Smooth muscle cell (in vitro differentiated cells): ENCODE measurements around the gene KRT6B. TPM values are rescaled to one million over a fixed set of nuclear protein-coding genes. Genes with fewer than 3 reads are reported as not detected.
"Not testable (repeated sequence)": the region's sequence is repeated elsewhere in the genome, so short reads cannot be mapped to it uniquely, and the experiment has no call there.

Experiments
- DNase-seq: peaks from one replicate; lab custom pipeline; 2025; ENCODE audit not compliant: unreplicated experiment; lab: John Stamatoyannopoulos, UW
- H2AFZ ChIP-seq: fragments of 200-600 bp; sonication (generic); 2 replicates; pipeline ENCODE4 v1.6.0; 2016; ENCODE audit warnings: antibody characterized with exemption, low read depth, mild to moderate bottlenecking
- H3F3A ChIP-seq: fragments of 200-600 bp; sonication (generic); 2 replicates; pipeline ENCODE4 v1.6.0; 2017; ENCODE audit warnings: antibody characterized with exemption, low read depth
- H3K27ac ChIP-seq: fragments of 200-600 bp; sonication (generic); 2 replicates; pipeline ENCODE4 v1.5.1; 2016; ENCODE audit warnings: low read depth, mild to moderate bottlenecking
- H3K27me3 ChIP-seq: fragments of 200-600 bp; sonication (generic); 2 replicates; pipeline ENCODE4 v1.6.1; 2016; ENCODE audit warnings: low read depth, mild to moderate bottlenecking
- H3K36me3 ChIP-seq: fragments of 200-600 bp; sonication (generic); 2 replicates; pipeline ENCODE4 v1.5.1; 2016; ENCODE audit warnings: low read depth
- H3K4me1 ChIP-seq: fragments of 200-600 bp; sonication (generic); 2 replicates; pipeline ENCODE4 v1.5.1; 2016; ENCODE audit warnings: low read depth
- H3K4me2 ChIP-seq: fragments of 200-600 bp; sonication (generic); 2 replicates; pipeline ENCODE4 v1.6.0; 2016; ENCODE audit warnings: mild to moderate bottlenecking
- H3K4me3 ChIP-seq: fragments of 200-600 bp; sonication (generic); 2 replicates; pipeline ENCODE4 v1.5.1; 2016; ENCODE audit warnings: mild to moderate bottlenecking
- H3K79me2 ChIP-seq: fragments of 200-600 bp; sonication (generic); 2 replicates; pipeline ENCODE4 v1.6.0; 2016; ENCODE audit warnings: low read depth, mild to moderate bottlenecking
- H3K9ac ChIP-seq: fragments of 200-600 bp; sonication (generic); 2 replicates; pipeline ENCODE4 v1.6.0; 2016; ENCODE audit warnings: low read depth
- H3K9me3 ChIP-seq: fragments of 200-600 bp; sonication (generic); replicated peaks from 2 replicates; pipeline ENCODE4 v1.5.1; 2016; ENCODE audit warnings: low read depth
- H4K20me1 ChIP-seq: fragments of 200-600 bp; sonication (generic); 2 replicates; pipeline ENCODE4 v1.6.0; 2016; ENCODE audit warnings: low read depth
- CTCF ChIP-seq: fragments of 200-600 bp; sonication (generic); IDR thresholded peaks from 2 replicates; pipeline ENCODE4 v1.5.1; 2017; ENCODE audit warnings: borderline replicate concordance, mild to moderate bottlenecking, antibody characterized with exemption; ENCODE audit not compliant: insufficient read depth, poor library complexity, severe bottlenecking
- WGBS: methylation state at CpG from one replicate; pipeline ENCODE4 v1.1.7; 2016; ENCODE audit warnings: low lambda C conversion rate; 5-methylcytosine and 5-hydroxymethylcytosine counted together
- polyA plus RNA-seq: library from polyadenylated mRNA; unstranded; fragments of >200 nt; fragmentation: Nextera tagmentation; extraction: Ambion mirVana; gene quantifications from 2 replicates; pipeline ENCODE4 v1.2.1, GENCODE V29; 2016
- total RNA-seq: library from RNA; depleted of rRNA; stranded (reverse); fragments of >200 nt; gene quantifications from 2 replicates; pipeline ENCODE4 v1.2.3, GENCODE V29; 2014

The KRT6B gene
- total and polyA plus RNA-seq, 2 experiments from 2014 or later, result 248 to 336 TPM

GRCh38 chr12:52495389-52495788 lies 43.4 kb upstream of the KRT6B start:
- H2AFZ ChIP-seq, result no peak overlapping the region
- no peaks in the 10 kb centered on the region for H3F3A ChIP-seq
- no peaks in the 10 kb centered on the region for H3K79me2 ChIP-seq
- no peak overlapping the region for H3K4me2 ChIP-seq
- H3K4me3 ChIP-seq, result no peak overlapping the region
- no peaks in the 10 kb centered on the region for H3K9me3 ChIP-seq
- WGBS, result 48% methylated on average over 3 of the region's 3 CpGs
- H3K27ac ChIP-seq, result peak overlapping the region; percentile 93
- peaks cover 19% of the 10 kb centered on the region for H3K4me1 ChIP-seq
- H3K27me3 ChIP-seq, result peaks cover 13% of the 10 kb centered on the region
- no peak for TF ChIP-seq CTCF
- DNase-seq, result no peak
- peak overlapping the region; percentile 79 for H3K9ac ChIP-seq
- no peaks in the 10 kb centered on the region for H4K20me1 ChIP-seq
- no peaks in the 10 kb centered on the region for H3K36me3 ChIP-seq

GRCh38 chr12:52494518-52494917 lies 42.6 kb upstream of the KRT6B start:
- Histone ChIP-seq H3K4me1 (peaks cover 19% of the 10 kb centered on the region), H4K20me1 (no peaks in the 10 kb centered on the region), H3F3A (no peaks in the 10 kb centered on the region), H2AFZ (no peak overlapping the region), H3K27ac (peak overlapping the region; percentile 93), H3K9ac (no peak overlapping the region), H3K9me3 (no peaks in the 10 kb centered on the region), H3K36me3 (no peaks in the 10 kb centered on the region), H3K4me2 (no peak overlapping the region), H3K27me3 (peaks cover 16% of the 10 kb centered on the region), H3K79me2 (no peaks in the 10 kb centered on the region), H3K4me3 (no peak overlapping the region)
- DNase-seq, result no peak
- WGBS, result 52% methylated on average over 4 of the region's 4 CpGs
- no peak for TF ChIP-seq CTCF

GRCh38 chr12:52494100-52494499 lies 42.2 kb upstream of the KRT6B start:
- no peak for DNase-seq
- no peak overlapping the region for H3K4me3 ChIP-seq
- no peaks in the 10 kb centered on the region for H3K9me3 ChIP-seq
- no peaks in the 10 kb centered on the region for H3K36me3 ChIP-seq
- no peaks in the 10 kb centered on the region for H3K79me2 ChIP-seq
- H3K27ac ChIP-seq, result peak overlapping the region; percentile 93
- TF ChIP-seq CTCF, result no peak
- peaks cover 19% of the 10 kb centered on the region for H3K4me1 ChIP-seq
- H3F3A ChIP-seq, result no peaks in the 10 kb centered on the region
- no peak overlapping the region for H3K9ac ChIP-seq
- H4K20me1 ChIP-seq, result no peaks in the 10 kb centered on the region
- 98% methylated on average over 1 of the region's 1 CpG for WGBS
- H2AFZ ChIP-seq, result no peak overlapping the region
- H3K27me3 ChIP-seq, result peaks cover 16% of the 10 kb centered on the region
- H3K4me2 ChIP-seq, result no peak overlapping the region

GRCh38 chr12:52493172-52493571 lies 41.2 kb upstream of the KRT6B start, which contains the start of gene KRT6A:
TSS of gene KRT6A (minus strand) at chr12:52493257. CDS start at chr12:52493188, 69 bp downstream.
- H3K79me2 ChIP-seq, result no peaks in the 10 kb centered on the region
- no peaks in the 10 kb centered on the region for H3K9me3 ChIP-seq
- H3K4me2 ChIP-seq, result peak within 1 kb of the TSS; percentile 21
- DNase-seq, result no peak
- H3K4me3 ChIP-seq, result no peak within 1 kb of the TSS
- WGBS, result 91% methylated on average over 2 of the region's 2 CpGs
- H4K20me1 ChIP-seq, result no peaks in the 10 kb centered on the region
- TF ChIP-seq CTCF, result no peak
- no peak within 1 kb of the TSS for H2AFZ ChIP-seq
- H3K27me3 ChIP-seq, result peaks cover 16% of the 10 kb centered on the region
- peaks cover 19% of the 10 kb centered on the region for H3K4me1 ChIP-seq
- H3K27ac ChIP-seq, result peak within 1 kb of the TSS; percentile 93
- H3K9ac ChIP-seq, result peak within 1 kb of the TSS; percentile 31
- H3F3A ChIP-seq, result no peaks in the 10 kb centered on the region
- H3K36me3 ChIP-seq, result no peaks in the 10 kb centered on the region

GRCh38 chr12:52492405-52492804 lies 40.5 kb upstream of the KRT6B start:
- peak overlapping the region; percentile 12 for H3K27ac ChIP-seq

GRCh38 chr12:52491495-52491894 lies 39.5 kb upstream of the KRT6B start:
- Histone ChIP-seq H3K4me1 (peaks cover 13% of the 10 kb centered on the region), H3K4me2 (peak overlapping the region; percentile 21), H3K27ac (peak overlapping the region; percentile 12), H3K27me3 (peaks cover 16% of the 10 kb centered on the region), H3K9ac (peak overlapping the region; percentile 31)
- not testable (repeated sequence) for H3K79me2 ChIP-seq, H3K36me3 ChIP-seq, H2AFZ ChIP-seq, H3K4me3 ChIP-seq, DNase-seq, H4K20me1 ChIP-seq, H3F3A ChIP-seq, H3K9me3 ChIP-seq
- WGBS, result 90% methylated on average over 8 of the region's 8 CpGs

More at GRCh38 chr12:52492405-52492804, 40.5 kb upstream of the KRT6B start:
- H3K79me2 ChIP-seq, H3K9me3 ChIP-seq, H2AFZ ChIP-seq, H3F3A ChIP-seq, DNase-seq, H3K36me3 ChIP-seq, H4K20me1 ChIP-seq, H3K4me3 ChIP-seq: not testable (repeated sequence)
- Histone ChIP-seq H3K27me3 (peaks cover 16% of the 10 kb centered on the region), H3K4me1 (peaks cover 19% of the 10 kb centered on the region), H3K9ac (peak overlapping the region; percentile 31), H3K4me2 (peak overlapping the region; percentile 21)
- WGBS, result 96% methylated on average over 6 of the region's 6 CpGs
